ENCODE results near the gene ASB7. TPM values are rescaled to one million over a fixed set of nuclear protein-coding genes. Genes with fewer than 3 reads are reported as not detected.

ASB7 gene
- total and polyA plus RNA-seq, 4 donors = 3.3 to 18.3 (median 10.9) TPM

GRCh38 chr15:100615801-100616200 lies 13.4 kb downstream of the ASB7 start:
- DNase-seq (no peak), ATAC-seq (ENCODE audit: insufficient read depth, low FRiP score) (no peak)
- H3K36me3 ChIP-seq (ENCODE audit: control insufficient read depth in 4 of 4, insufficient read depth in 4 of 4, low read length in 4 of 4) = peaks cover 4 to 23% (median 20%) of the 10 kb centered on the region in 4 donors
- peaks cover 0 to 3% (median 0%) of the 10 kb centered on the region in 5 donors for H3K4me1 ChIP-seq (ENCODE audit: control insufficient read depth in 5 of 5, insufficient read depth in 5 of 5, low read length in 5 of 5)
- H3K27me3 ChIP-seq (ENCODE audit: control insufficient read depth in 3 of 3, insufficient read depth in 3 of 3, low read length in 2 of 3) = no peaks in the 10 kb centered on the region
- no peak overlapping the region for H3K4me3 ChIP-seq
- no peak overlapping the region for H3K9ac ChIP-seq (ENCODE audit: insufficient read depth in 1 of 2, low read length in 2 of 2)
- H3K27ac ChIP-seq (ENCODE audit: low read depth in 1 of 2, low read length in 1 of 2) = no peak overlapping the region
- H3K9me3 ChIP-seq (ENCODE audit: control insufficient read depth in 4 of 4, insufficient read depth in 3 of 4, low read length in 3 of 4) = no peaks in the 10 kb centered on the region
- no peak for TF ChIP-seq CTCF (IDR thresholded peaks at IDR 0.05; ENCODE audit: control extremely low read depth, extremely low read depth)
- WGBS, 2 donors = 55 to 66% methylated on average over 5 of the region's 5 CpGs

GRCh38 chr15:100616700-100617099 lies 14.3 kb downstream of the ASB7 start:
- WGBS, 2 donors = 95% methylated on average over 2 of the region's 2 CpGs
- no peaks in the 10 kb centered on the region for H3K27me3 ChIP-seq (ENCODE audit: control insufficient read depth in 3 of 3, insufficient read depth in 3 of 3, low read length in 2 of 3)
- no peak for ATAC-seq (ENCODE audit: insufficient read depth, low FRiP score)
- peaks cover 0 to 3% (median 0%) of the 10 kb centered on the region in 5 donors for H3K4me1 ChIP-seq (ENCODE audit: control insufficient read depth in 5 of 5, insufficient read depth in 5 of 5, low read length in 5 of 5)
- TF ChIP-seq CTCF (IDR thresholded peaks at IDR 0.05; ENCODE audit: control extremely low read depth, extremely low read depth) = no peak
- H3K9me3 ChIP-seq (ENCODE audit: control insufficient read depth in 4 of 4, insufficient read depth in 3 of 4, low read length in 3 of 4) = no peaks in the 10 kb centered on the region
- DNase-seq = no peak
- no peak overlapping the region for H3K9ac ChIP-seq (ENCODE audit: insufficient read depth in 1 of 2, low read length in 2 of 2)
- H3K4me3 ChIP-seq = no peak overlapping the region
- no peak overlapping the region for H3K27ac ChIP-seq (ENCODE audit: low read depth in 1 of 2, low read length in 1 of 2)
- peaks cover 3 to 24% (median 19%) of the 10 kb centered on the region in 4 donors for H3K36me3 ChIP-seq (ENCODE audit: control insufficient read depth in 4 of 4, insufficient read depth in 4 of 4, low read length in 4 of 4)

- H3K27me3 ChIP-seq (ENCODE audit: control insufficient read depth in 3 of 3, insufficient read depth in 3 of 3, low read length in 2 of 3) = no peaks in the 10 kb centered on the region
- H3K4me1 ChIP-seq (ENCODE audit: control insufficient read depth in 5 of 5, insufficient read depth in 5 of 5, low read length in 5 of 5) = no peaks in the 10 kb centered on the region
- DNase-seq = no peak
- H3K27ac ChIP-seq (ENCODE audit: low read depth in 1 of 2, low read length in 1 of 2) = no peak overlapping the region
- WGBS, 2 donors = 88% methylated on average over 5 of the region's 5 CpGs
- no peaks in the 10 kb centered on the region for H3K9me3 ChIP-seq (ENCODE audit: control insufficient read depth in 4 of 4, insufficient read depth in 3 of 4, low read length in 3 of 4)
- no peak overlapping the region for H3K9ac ChIP-seq (ENCODE audit: insufficient read depth in 1 of 2, low read length in 2 of 2)
- TF ChIP-seq CTCF (IDR thresholded peaks at IDR 0.05; ENCODE audit: control extremely low read depth, extremely low read depth) = no peak
- no peak for ATAC-seq (ENCODE audit: insufficient read depth, low FRiP score)
- no peak overlapping the region for H3K4me3 ChIP-seq
- H3K36me3 ChIP-seq (ENCODE audit: control insufficient read depth in 4 of 4, insufficient read depth in 4 of 4, low read length in 4 of 4) = peaks cover 0 to 9% (median under 1%) of the 10 kb centered on the region in 4 donors
These were observed 20.9 kb downstream of the ASB7 start for GRCh38 chr15:100623301-100623700.

- Histone ChIP-seq H3K9ac (ENCODE audit: insufficient read depth in 1 of 2, low read length in 2 of 2) (no peak overlapping the region), H3K27ac (ENCODE audit: low read depth in 1 of 2, low read length in 1 of 2) (no peak overlapping the region), H3K27me3 (ENCODE audit: control insufficient read depth in 3 of 3, insufficient read depth in 3 of 3, low read length in 2 of 3) (no peaks in the 10 kb centered on the region), H3K4me1 (ENCODE audit: control insufficient read depth in 5 of 5, insufficient read depth in 5 of 5, low read length in 5 of 5) (peaks cover 0 to 3% (median 0%) of the 10 kb centered on the region in 5 donors), H3K9me3 (ENCODE audit: control insufficient read depth in 4 of 4, insufficient read depth in 3 of 4, low read length in 3 of 4) (no peaks in the 10 kb centered on the region), H3K4me3 (no peak overlapping the region), H3K36me3 (ENCODE audit: control insufficient read depth in 4 of 4, insufficient read depth in 4 of 4, low read length in 4 of 4) (peaks cover 12 to 21% (median 16%) of the 10 kb centered on the region in 4 donors)
- TF ChIP-seq CTCF (IDR thresholded peaks at IDR 0.05; ENCODE audit: control extremely low read depth, extremely low read depth) = peak; percentile 83
- ATAC-seq (ENCODE audit: insufficient read depth, low FRiP score) (peak; percentile 85), DNase-seq (peak; percentile 73 to 90 (median 87))
- 36 to 39% methylated on average over 6 of the region's 6 CpGs for WGBS, 2 donors
These were observed 25.5 kb downstream of the ASB7 start for GRCh38 chr15:100627789-100628395.
